K562 (cell line): ENCODE results near the gene PRMT5. TPM values are rescaled to one million over a fixed set of nuclear protein-coding genes. Genes with fewer than 3 reads are reported as not detected.

Source experiments
- BRD4 ChIP-seq: fragments of 200-600 bp; sonication (generic); IDR thresholded peaks from 2 replicates; pipeline ENCODE4 v1.6.1; 2017; ENCODE audit warnings: inconsistent platforms
- ESRRA ChIP-seq: fragments of 450-650 bp; IDR thresholded peaks from 2 replicates; pipeline ENCODE4 v1.6.1; 2014; ENCODE audit warnings: low read depth, mild to moderate bottlenecking, moderate library complexity, borderline replicate concordance
- ILK ChIP-seq: fragments of 450-650 bp; IDR thresholded peaks from 2 replicates; pipeline ENCODE4 v1.6.1; 2016; ENCODE audit warnings: missing genetic modification characterization, low read depth, mild to moderate bottlenecking, missing compliant biosample characterization, moderate library complexity, borderline replicate concordance
- MTA2 ChIP-seq: fragments of 450-650 bp; IDR thresholded peaks from 2 replicates; pipeline ENCODE4 v1.6.1; 2016; ENCODE audit warnings: low read depth
- NEUROD1 ChIP-seq: fragments of 150-350 bp; IDR thresholded peaks from 2 replicates; pipeline ENCODE4 v1.6.1; 2014; ENCODE audit warnings: borderline replicate concordance, low read length, low read depth; ENCODE audit not compliant: partially characterized antibody
- NFRKB ChIP-seq: fragments of 450-650 bp; IDR thresholded peaks from 2 replicates; pipeline ENCODE4 v1.6.1; 2016; ENCODE audit warnings: low read depth
- NR2C2 ChIP-seq, 2 experiments: fragments of 200-800 bp in 1 of 2; sonication (Bioruptor generic) in 1 of 2; sonication (generic) in 1 of 2; formaldehyde crosslinking in 1 of 2; IDR thresholded peaks; 2 replicates each; pipeline versions ENCODE4 v1.6.1 to v1.8.0; 2016 to 2022; ENCODE audit warnings: mild to moderate bottlenecking in 1 of 2, missing compliant biosample characterization in 1 of 2, missing genetic modification characterization in 1 of 2, missing genetic modification reagents in 1 of 2
- POLR2G ChIP-seq: fragments of 200-400 bp; formaldehyde crosslinking; IDR thresholded peaks from 2 replicates; pipeline ENCODE4 v1.6.1; 2017; ENCODE audit warnings: low read depth, mild to moderate bottlenecking, antibody characterized with exemption, low read length, moderate library complexity
- PRPF4 ChIP-seq: fragments of 200-400 bp; formaldehyde crosslinking; IDR thresholded peaks from one replicate; pipeline ENCODE4 v1.6.1; 2017; ENCODE audit warnings: low read length, low read depth, mild to moderate bottlenecking; ENCODE audit not compliant: insufficient read depth, poor library complexity, severe bottlenecking
- RBM34 ChIP-seq: fragments of 200-400 bp; formaldehyde crosslinking; IDR thresholded peaks from 2 replicates; pipeline ENCODE4 v1.6.1; 2018; ENCODE audit warnings: low read length, borderline replicate concordance; ENCODE audit not compliant: insufficient read depth
- SMAD2 ChIP-seq: fragments of 150-350 bp; IDR thresholded peaks from 2 replicates; pipeline ENCODE4 v1.6.1; 2014; ENCODE audit warnings: low read depth, mild to moderate bottlenecking, low read length
- TCF3 ChIP-seq: sonication (generic); formaldehyde crosslinking; IDR thresholded peaks from 2 replicates; pipeline ENCODE4 v1.4.0; 2020; ENCODE audit warnings: mild to moderate bottlenecking, missing genetic modification reagents
- TCFL5 ChIP-seq: fragments of 250-450 bp; sonication (Bioruptor Pico); conservative IDR thresholded peaks from 2 replicates; pipeline ENCODE4 v1.6.1; 2021; ENCODE audit warnings: mild to moderate bottlenecking, moderate library complexity, matching md5 sums
- ZFP36 ChIP-seq: fragments of 150-350 bp; IDR thresholded peaks from 2 replicates; pipeline ENCODE4 v1.6.1; 2018; ENCODE audit warnings: low read length, low read depth; ENCODE audit not compliant: partially characterized antibody
- ZNF12 ChIP-seq: sonication (generic); formaldehyde crosslinking; IDR thresholded peaks from 2 replicates; pipeline ENCODE4 v1.4.0; 2020; ENCODE audit warnings: mild to moderate bottlenecking, missing genetic modification reagents
- ZNF146 ChIP-seq: IDR thresholded peaks from one replicate; pipeline ENCODE4 v1.6.1; 2018; ENCODE audit warnings: missing compliant biosample characterization; ENCODE audit not compliant: unreplicated experiment
- ZNF3 ChIP-seq: fragments of 250-450 bp; sonication (Bioruptor Pico); IDR thresholded peaks from 2 replicates; pipeline ENCODE4 v1.5.0; 2021; ENCODE audit warnings: mild to moderate bottlenecking, moderate library complexity
- polyA plus RNA-seq, 8 experiments: library from polyadenylated mRNA; depleted of rRNA in 4 of 8; stranded (reverse) in 5 of 8; unstranded in 3 of 8; fragments of >200 nt; fragmentation: Nextera tagmentation in 2 of 8; fragmentation: Illumina TruSeq in 1 of 8; extraction: Ambion mirVana in 2 of 8; extraction: Trizol in 1 of 8; gene quantifications; 2 replicates each; pipeline versions ENCODE4 v1.2.1 to v1.2.3, GENCODE V29; 2011 to 2014; ENCODE audit warnings: inconsistent platforms in 1 of 8, missing spikeins in 1 of 8
- total RNA-seq, 7 experiments: library from RNA; depleted of rRNA in 6 of 7; stranded (reverse); fragments of >200 nt in 6 of 7; fragmentation: Illumina TruSeq in 2 of 7; extraction: Trizol in 2 of 7; gene quantifications; 2 replicates each; pipeline versions ENCODE4 v1.2.1 to v1.2.3, GENCODE V29; 2011 to 2021; ENCODE audit warnings: low replicate concordance in 1 of 7
- TF ChIP-seq, protein P1 (sequence below): fragments of 450-650 bp; IDR thresholded peaks from 2 replicates; pipeline ENCODE4 v1.6.1; 2017; ENCODE audit warnings: antibody characterized with exemption, mild to moderate bottlenecking
- TF ChIP-seq, protein P2 (sequence below): fragments of 250-450 bp; sonication (Bioruptor Pico); IDR thresholded peaks from 2 replicates; pipeline ENCODE4 v1.4.0; 2020; ENCODE audit warnings: mild to moderate bottlenecking, moderate library complexity
- TF ChIP-seq, protein P3 (sequence below): fragments of 250-450 bp; sonication (Bioruptor Pico); IDR thresholded peaks from 2 replicates; pipeline ENCODE4 v1.8.0; 2022; ENCODE audit warnings: inconsistent platforms

Gene PRMT5
- total and polyA plus RNA-seq, 9 of the 15 experiments (the other 6 are each of a cell fraction or from before 2014, with no cell fraction given): 114 to 552 (median 222) TPM

DNA sequence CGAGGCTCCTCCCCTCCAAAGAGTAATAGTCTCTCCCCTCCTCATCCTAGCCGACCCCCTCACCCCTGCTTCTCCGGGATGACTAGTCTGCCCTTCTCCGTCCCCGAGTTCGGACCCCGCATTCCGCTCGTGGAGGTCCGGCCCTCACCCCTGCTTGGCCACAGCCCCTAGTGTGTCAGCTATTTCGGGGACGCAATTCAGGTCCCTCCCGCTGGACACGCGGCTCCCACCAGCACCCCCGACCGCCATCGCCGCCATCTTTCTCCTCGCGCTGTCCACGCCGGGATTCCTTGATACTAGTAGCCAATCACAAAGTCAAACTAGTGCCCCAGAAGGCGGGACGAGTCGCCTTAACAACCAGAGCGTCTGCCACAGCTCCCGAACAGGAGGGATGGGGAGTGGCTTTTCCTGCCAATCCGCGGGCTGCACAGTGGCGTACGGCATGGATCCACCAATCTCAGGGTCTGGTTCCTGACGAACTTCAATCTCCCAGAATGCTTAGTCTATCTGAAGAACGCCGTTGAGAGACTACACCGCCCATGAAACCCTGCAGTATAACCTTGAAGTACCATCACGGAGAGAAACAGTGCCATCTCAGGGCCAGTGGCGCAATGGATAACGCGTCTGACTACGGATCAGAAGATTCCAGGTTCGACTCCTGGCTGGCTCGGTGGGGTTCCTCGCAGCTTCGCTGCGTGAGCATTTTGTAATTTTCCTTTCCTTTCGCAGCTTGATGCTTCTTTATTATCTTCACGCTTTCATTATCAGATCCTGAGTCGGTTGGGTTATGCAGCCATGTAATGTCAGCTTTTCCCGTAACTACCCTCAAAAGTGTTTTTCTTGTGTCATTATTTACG is at the start of gene PRMT5 (continued):
- TF ChIP-seq NR2C2 (CRISPR knock-in tag; IDR thresholded peaks at IDR 0.05): 0 out of 2 replicates have a peak, but pooled peaks have one; percentile 17
- TF ChIP-seq NR2C2 (tag; IDR thresholded peaks at IDR 0.05): no peak
- TF ChIP-seq TCF3 (CRISPR knock-in tag): 0 out of 2 replicates have a peak, but pooled peaks have one; percentile 4
- TF ChIP-seq POLR2G: peak; percentile 99
- peak; percentile 30 for TF ChIP-seq ZFP36
- TF ChIP-seq, protein P1, sequence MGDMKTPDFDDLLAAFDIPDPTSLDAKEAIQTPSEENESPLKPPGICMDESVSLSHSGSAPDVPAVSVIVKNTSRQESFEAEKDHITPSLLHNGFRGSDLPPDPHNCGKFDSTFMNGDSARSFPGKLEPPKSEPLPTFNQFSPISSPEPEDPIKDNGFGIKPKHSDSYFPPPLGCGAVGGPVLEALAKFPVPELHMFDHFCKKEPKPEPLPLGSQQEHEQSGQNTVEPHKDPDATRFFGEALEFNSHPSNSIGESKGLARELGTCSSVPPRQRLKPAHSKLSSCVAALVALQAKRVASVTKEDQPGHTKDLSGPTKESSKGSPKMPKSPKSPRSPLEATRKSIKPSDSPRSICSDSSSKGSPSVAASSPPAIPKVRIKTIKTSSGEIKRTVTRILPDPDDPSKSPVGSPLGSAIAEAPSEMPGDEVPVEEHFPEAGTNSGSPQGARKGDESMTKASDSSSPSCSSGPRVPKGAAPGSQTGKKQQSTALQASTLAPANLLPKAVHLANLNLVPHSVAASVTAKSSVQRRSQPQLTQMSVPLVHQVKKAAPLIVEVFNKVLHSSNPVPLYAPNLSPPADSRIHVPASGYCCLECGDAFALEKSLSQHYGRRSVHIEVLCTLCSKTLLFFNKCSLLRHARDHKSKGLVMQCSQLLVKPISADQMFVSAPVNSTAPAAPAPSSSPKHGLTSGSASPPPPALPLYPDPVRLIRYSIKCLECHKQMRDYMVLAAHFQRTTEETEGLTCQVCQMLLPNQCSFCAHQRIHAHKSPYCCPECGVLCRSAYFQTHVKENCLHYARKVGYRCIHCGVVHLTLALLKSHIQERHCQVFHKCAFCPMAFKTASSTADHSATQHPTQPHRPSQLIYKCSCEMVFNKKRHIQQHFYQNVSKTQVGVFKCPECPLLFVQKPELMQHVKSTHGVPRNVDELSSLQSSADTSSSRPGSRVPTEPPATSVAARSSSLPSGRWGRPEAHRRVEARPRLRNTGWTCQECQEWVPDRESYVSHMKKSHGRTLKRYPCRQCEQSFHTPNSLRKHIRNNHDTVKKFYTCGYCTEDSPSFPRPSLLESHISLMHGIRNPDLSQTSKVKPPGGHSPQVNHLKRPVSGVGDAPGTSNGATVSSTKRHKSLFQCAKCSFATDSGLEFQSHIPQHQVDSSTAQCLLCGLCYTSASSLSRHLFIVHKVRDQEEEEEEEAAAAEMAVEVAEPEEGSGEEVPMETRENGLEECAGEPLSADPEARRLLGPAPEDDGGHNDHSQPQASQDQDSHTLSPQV: peak; percentile 90
- no peak for TF ChIP-seq PRPF4
- no peak; the same call in 1 of the 2 replicates for TF ChIP-seq ESRRA
- TF ChIP-seq RBM34: no peak
- TF ChIP-seq MTA2: no peak
- no peak for TF ChIP-seq SMAD2
- TF ChIP-seq NFRKB: peak; percentile 97
- TF ChIP-seq, protein P2, sequence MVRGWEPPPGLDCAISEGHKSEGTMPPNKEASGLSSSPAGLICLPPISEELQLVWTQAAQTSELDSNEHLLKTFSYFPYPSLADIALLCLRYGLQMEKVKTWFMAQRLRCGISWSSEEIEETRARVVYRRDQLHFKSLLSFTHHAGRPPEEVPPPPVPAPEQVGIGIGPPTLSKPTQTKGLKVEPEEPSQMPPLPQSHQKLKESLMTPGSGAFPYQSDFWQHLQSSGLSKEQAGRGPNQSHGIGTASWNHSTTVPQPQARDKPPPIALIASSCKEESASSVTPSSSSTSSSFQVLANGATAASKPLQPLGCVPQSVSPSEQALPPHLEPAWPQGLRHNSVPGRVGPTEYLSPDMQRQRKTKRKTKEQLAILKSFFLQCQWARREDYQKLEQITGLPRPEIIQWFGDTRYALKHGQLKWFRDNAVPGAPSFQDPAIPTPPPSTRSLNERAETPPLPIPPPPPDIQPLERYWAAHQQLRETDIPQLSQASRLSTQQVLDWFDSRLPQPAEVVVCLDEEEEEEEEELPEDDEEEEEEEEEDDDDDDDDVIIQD: no peak
- TF ChIP-seq ILK: no peak
- TF ChIP-seq ZNF3: no peak
- 0 out of 2 replicates have a peak, but pooled peaks have one; percentile 72 for TF ChIP-seq BRD4
- TF ChIP-seq ZNF146 (CRISPR knock-in tag): no peak
- peak; percentile 56; the same call in 1 of the 2 replicates for TF ChIP-seq ZNF12
- TF ChIP-seq TCFL5 (CRISPR knock-in tag): no peak
- TF ChIP-seq, protein P3, sequence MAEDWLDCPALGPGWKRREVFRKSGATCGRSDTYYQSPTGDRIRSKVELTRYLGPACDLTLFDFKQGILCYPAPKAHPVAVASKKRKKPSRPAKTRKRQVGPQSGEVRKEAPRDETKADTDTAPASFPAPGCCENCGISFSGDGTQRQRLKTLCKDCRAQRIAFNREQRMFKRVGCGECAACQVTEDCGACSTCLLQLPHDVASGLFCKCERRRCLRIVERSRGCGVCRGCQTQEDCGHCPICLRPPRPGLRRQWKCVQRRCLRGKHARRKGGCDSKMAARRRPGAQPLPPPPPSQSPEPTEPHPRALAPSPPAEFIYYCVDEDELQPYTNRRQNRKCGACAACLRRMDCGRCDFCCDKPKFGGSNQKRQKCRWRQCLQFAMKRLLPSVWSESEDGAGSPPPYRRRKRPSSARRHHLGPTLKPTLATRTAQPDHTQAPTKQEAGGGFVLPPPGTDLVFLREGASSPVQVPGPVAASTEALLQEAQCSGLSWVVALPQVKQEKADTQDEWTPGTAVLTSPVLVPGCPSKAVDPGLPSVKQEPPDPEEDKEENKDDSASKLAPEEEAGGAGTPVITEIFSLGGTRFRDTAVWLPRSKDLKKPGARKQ: no peak
- TF ChIP-seq NEUROD1: peak; percentile 60
